Fibroblast of the conjunctiva (primary cell): Measurements from ENCODE around the gene HSPB1.
"Not testable (repeated sequence)": the region's sequence is repeated elsewhere in the genome, so short reads cannot be mapped to it uniquely, and the experiment has no call there.

ENCODE experiments used
- DNase-seq: peaks from one replicate; pipeline ENCODE4 v3.0.0-alpha.2; 2010; ENCODE audit warnings: low read depth

Gene HSPB1

DNA sequence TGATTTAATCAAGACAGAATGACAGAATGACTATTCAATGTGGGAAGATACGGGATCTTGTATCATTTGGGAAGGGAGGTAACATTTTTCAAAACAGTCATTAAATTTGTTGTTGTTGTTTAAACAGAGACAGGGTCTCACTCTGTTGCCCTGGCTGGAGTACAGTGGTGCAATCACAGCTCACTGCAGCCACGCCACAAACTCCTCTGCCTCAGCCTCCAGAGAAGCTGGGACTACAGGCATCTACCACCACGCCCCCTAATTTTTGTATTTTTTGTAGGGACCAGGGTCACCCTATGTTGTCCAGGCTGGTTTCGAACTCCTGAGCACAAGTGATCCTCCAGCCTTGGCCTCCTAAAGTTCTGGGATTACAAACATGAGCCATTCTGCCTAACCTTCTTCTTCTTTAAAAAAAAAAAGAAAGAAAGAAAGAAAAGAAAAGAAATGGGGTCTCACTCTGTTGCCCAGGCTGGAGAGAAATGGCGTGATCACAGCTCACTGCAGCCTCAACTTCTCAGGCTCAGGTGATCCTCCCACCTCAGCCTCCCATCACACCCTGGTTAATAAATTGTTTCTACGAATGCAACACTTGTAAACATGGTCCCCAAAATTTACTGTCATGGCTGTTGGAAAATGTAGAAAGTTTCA is 32.0 kb downstream of the HSPB1 start:
- DNase-seq = no peak

- DNase-seq = not testable (repeated sequence)
These were observed 32.9 kb downstream of the HSPB1 start for GRCh38 chr7:76335417-76335816.

DNA sequence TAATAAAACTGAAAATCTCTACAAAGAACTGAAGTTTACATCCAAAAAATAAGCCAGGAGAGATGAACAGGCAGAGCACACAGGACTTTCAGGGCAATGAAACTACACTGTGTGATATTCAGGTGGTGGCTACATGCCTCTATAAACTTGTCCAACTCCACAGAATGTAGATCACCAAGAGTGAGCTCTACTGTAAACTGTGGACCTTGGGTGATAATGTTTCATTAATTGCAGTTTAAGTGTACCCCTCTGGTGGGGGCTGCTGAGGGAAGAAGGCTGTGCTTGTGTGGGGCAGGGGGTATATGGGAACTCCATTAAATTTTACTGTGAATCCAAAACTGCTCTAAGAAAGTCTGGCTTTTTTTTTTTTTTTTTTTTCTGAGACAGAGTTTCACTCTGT is 33.6 kb downstream of the HSPB1 start:
- no peak for DNase-seq

GRCh38 chr7:76337147-76337546 is 34.7 kb downstream of the HSPB1 start:
- no peak for DNase-seq

DNA sequence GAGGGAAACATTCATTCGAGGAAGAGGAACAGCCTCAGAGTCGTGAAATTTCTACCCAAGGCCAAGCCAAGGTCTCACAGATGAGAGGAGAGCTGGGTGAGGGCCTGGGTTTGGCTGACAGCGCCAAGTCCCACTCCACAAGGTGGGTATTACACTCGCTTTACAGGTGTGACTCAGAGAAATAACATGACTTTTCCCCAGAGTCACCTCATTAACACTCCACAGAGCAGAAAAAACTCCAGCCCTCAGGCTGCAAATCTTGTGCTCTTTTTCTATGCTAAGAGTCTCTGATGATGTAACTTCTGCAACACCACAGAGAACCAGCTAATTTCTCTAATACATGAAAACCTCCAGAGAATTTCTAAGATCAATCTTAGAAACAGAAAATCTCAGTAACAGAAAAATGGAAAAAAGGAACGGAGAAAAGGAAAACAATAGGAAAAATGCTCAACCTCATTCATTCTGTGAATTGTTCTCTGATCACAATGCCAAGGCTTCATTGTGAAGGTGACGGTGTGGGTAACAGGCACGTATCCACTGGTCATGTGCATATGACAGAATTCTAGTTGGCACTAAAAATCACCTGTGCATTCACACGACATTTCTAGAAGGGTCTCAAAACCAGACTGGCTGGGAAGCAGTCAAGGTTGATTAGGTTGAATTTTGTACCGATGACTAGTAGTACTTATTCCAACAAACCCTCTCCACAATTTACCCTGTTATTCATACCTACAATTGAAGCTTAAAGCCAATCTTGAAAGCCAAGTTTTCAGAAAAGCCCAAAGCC is 36.0 kb downstream of the HSPB1 start:
- no peak for DNase-seq

DNA sequence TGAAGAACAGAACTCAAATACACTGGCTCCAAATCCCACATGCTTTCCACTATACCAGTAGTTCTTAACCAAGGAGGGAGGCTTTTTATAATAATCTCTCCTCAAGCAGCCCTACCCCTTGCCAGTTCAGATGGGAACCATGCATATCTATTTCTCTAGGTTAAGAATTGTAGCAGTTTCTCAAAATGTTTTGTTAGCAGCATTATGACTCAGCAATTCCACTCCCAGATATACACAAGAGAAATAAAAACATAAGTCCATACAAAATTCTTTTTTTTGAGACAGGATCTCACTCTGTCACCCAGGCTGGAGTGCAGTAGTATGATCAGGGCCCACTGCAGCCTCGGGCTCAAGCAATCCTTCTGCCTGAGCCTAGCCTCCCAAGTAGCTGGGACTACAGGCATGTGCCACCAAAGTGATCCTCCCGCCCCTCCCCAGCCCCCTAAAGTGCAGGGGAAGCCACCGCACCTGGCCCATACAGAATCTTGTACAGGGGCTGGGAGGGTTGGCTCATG is 38.2 kb downstream of the HSPB1 start:
- DNase-seq = peak; percentile 79

DNA sequence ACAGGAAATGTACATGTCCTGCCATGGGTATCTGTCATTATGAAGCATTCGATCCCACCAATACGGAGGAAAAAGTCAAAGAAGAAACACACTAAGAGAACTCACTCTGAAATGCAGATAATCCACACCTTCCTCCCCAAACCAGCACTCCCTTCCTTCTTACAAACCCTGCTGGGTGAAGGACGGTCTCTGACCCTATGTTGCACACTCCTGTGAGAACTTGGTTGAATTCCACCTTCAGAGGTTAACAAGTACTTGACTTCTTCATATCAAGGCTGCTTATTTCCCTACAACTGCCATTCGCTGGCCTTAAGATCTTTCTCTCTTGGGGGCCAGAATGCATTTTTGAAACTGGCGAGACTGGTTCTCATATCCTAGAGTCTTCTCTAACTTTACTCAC is 39.7 kb downstream of the HSPB1 start:
- no peak for DNase-seq

GRCh38 chr7:76343294-76343930 is 40.9 kb downstream of the HSPB1 start:
- DNase-seq = no peak

DNA sequence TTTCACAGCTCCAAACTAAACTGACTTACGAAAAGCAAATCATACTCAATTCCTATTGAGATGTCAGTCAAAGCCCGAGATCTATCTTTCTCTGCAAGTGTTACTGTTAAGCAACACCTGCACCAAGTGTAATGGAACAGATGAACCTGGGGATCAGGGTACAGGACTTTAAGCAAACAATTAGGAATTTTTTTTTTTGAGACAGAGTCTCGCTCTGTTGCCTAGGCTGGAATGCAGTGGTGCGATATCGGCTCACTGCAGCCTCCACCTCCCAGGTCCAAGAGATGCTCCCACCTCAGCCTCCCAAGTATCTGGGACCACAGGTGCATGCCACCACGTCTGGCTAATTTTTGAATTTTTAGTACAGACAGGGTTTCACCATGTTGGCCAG is 41.5 kb downstream of the HSPB1 start:
- no peak for DNase-seq

- DNase-seq = no peak
These were observed 43.6 kb downstream of the HSPB1 start for GRCh38 chr7:76346097-76346496.

GRCh38 chr7:76346778-76347177 is 44.3 kb downstream of the HSPB1 start:
- DNase-seq = no peak

DNA sequence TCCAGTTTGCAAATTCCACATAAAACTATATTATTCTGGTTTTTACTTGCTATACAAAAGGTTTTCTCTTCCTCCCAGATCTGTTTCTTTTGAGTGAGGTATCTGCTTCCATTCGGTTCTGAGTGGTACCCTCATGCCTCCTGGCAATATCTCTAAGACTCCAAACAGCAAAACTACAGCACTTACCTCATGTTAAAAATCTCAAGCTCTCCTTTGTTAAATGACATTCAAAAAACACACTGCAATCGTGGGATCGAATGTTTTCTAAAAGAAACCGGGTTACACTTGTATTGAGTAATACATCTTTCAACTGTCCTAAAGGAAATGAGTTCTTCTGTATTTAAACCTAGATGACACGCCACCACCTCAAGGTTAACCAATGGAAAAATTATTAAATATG is 45.2 kb downstream of the HSPB1 start:
- no peak for DNase-seq

GRCh38 chr7:76349313-76349885 is 46.9 kb downstream of the HSPB1 start:
- no peak for DNase-seq

- no peak for DNase-seq
These were observed 48.9 kb downstream of the HSPB1 start for GRCh38 chr7:76351372-76351771.

DNA sequence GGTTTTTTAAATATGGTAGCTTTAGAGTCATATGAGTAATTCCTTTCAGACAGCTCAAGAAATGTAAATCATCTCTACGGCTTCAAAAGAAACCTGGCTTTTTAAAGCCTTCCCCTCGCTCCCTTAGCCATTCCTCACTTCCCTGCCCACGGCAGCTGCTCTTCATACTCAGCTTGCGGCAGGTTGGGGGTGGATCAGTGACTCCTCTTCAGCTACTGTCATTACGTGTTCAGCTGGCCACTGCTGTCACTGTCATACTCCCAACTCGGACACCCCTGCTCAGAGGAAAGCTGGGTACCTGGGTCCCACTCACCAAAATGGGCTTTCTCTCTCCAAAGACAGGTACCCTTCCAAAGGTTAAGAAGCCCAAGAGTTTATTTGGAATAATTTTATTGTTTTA is 49.7 kb downstream of the HSPB1 start:
- no peak for DNase-seq

- no peak for DNase-seq
These were observed 51.3 kb downstream of the HSPB1 start for GRCh38 chr7:76353744-76354143.
